Measurements from ENCODE around the gene SLC5A7.

The SLC5A7 gene

GRCh38 chr2:108022628-108023027 is 36.3 kb downstream of the SLC5A7 start:
- Histone ChIP-seq H3K4me3 (ENCODE audit: low read depth, low read length) (no peak overlapping the region), H3K27ac (no peak overlapping the region), H3K27me3 (ENCODE audit: insufficient read depth, low read depth, severe bottlenecking) (peaks cover 29% of the 10 kb centered on the region), H3K9me3 (ENCODE audit: severe bottlenecking) (no peaks in the 10 kb centered on the region), H3K36me3 (no peaks in the 10 kb centered on the region)
- no peak for DNase-seq
- no peak for TF ChIP-seq CTCF (IDR thresholded peaks at IDR 0.05; ENCODE audit: low read depth, low read length)

GRCh38 chr2:108023776-108024175 is 37.5 kb downstream of the SLC5A7 start:
- DNase-seq, result no peak
- no peak for TF ChIP-seq CTCF (IDR thresholded peaks at IDR 0.05; ENCODE audit: low read depth, low read length)
- Histone ChIP-seq H3K27ac (no peak overlapping the region), H3K27me3 (ENCODE audit: insufficient read depth, low read depth, severe bottlenecking) (peaks cover 25% of the 10 kb centered on the region), H3K9me3 (ENCODE audit: severe bottlenecking) (no peaks in the 10 kb centered on the region), H3K36me3 (no peaks in the 10 kb centered on the region), H3K4me3 (ENCODE audit: low read depth, low read length) (no peak overlapping the region)

- no peak overlapping the region for H3K4me3 ChIP-seq (ENCODE audit: low read depth, low read length)
- H3K27me3 ChIP-seq (ENCODE audit: insufficient read depth, low read depth, severe bottlenecking), result peaks cover 38% of the 10 kb centered on the region
- H3K9me3 ChIP-seq (ENCODE audit: severe bottlenecking), result no peaks in the 10 kb centered on the region
- no peak for DNase-seq
- no peak for TF ChIP-seq CTCF (IDR thresholded peaks at IDR 0.05; ENCODE audit: low read depth, low read length)
- H3K36me3 ChIP-seq, result no peaks in the 10 kb centered on the region
- no peak overlapping the region for H3K27ac ChIP-seq
Measured at GRCh38 chr2:108026092-108026794, 39.9 kb downstream of the SLC5A7 start.

- Histone ChIP-seq H3K27ac (no peak overlapping the region), H3K36me3 (no peaks in the 10 kb centered on the region), H3K27me3 (ENCODE audit: insufficient read depth, low read depth, severe bottlenecking) (peaks cover 45% of the 10 kb centered on the region), H3K4me3 (ENCODE audit: low read depth, low read length) (no peak overlapping the region), H3K9me3 (ENCODE audit: severe bottlenecking) (no peaks in the 10 kb centered on the region)
- DNase-seq, result no peak
- no peak for TF ChIP-seq CTCF (IDR thresholded peaks at IDR 0.05; ENCODE audit: low read depth, low read length)
Measured at GRCh38 chr2:108029496-108029895, 43.2 kb downstream of the SLC5A7 start.

GRCh38 chr2:108029912-108030311 is 43.6 kb downstream of the SLC5A7 start:
- DNase-seq, result no peak
- H3K9me3 ChIP-seq (ENCODE audit: severe bottlenecking), result no peaks in the 10 kb centered on the region
- H3K27me3 ChIP-seq (ENCODE audit: insufficient read depth, low read depth, severe bottlenecking), result peaks cover 48% of the 10 kb centered on the region
- no peak overlapping the region for H3K4me3 ChIP-seq (ENCODE audit: low read depth, low read length)
- no peaks in the 10 kb centered on the region for H3K36me3 ChIP-seq
- TF ChIP-seq CTCF (IDR thresholded peaks at IDR 0.05; ENCODE audit: low read depth, low read length), result no peak
- H3K27ac ChIP-seq, result no peak overlapping the region

GRCh38 chr2:108031471-108031941 is 45.2 kb downstream of the SLC5A7 start:
- no peaks in the 10 kb centered on the region for H3K36me3 ChIP-seq
- peaks cover 50% of the 10 kb centered on the region for H3K27me3 ChIP-seq (ENCODE audit: insufficient read depth, low read depth, severe bottlenecking)
- DNase-seq, result no peak
- TF ChIP-seq CTCF (IDR thresholded peaks at IDR 0.05; ENCODE audit: low read depth, low read length), result no peak
- no peak overlapping the region for H3K27ac ChIP-seq
- no peaks in the 10 kb centered on the region for H3K9me3 ChIP-seq (ENCODE audit: severe bottlenecking)
- no peak overlapping the region for H3K4me3 ChIP-seq (ENCODE audit: low read depth, low read length)
